Keratinocyte (primary cell): ENCODE data around the gene SPTBN1. TPM values are rescaled to one million over a fixed set of nuclear protein-coding genes. Genes with fewer than 3 reads are reported as not detected.

Experiments used
- DNase-seq: peaks from one replicate; pipeline ENCODE4 v3.0.0-alpha.2; 2011; ENCODE audit warnings: low read depth, missing footprints, low spot score
- FAIRE-seq: peaks from 2 replicates; lab custom pipeline; 2011; peaks lifted over from hg19 to GRCh38; lab: Jason Lieb, UNC
- H2AFZ ChIP-seq: 2 replicates; pipeline ENCODE4 v1.6.0; 2012; ENCODE audit warnings: low read length, control low read depth, inconsistent platforms; ENCODE audit not compliant: control insufficient read depth
- H3K27ac ChIP-seq: 2 replicates; pipeline ENCODE4 v1.5.1; 2011; ENCODE audit warnings: low read length; ENCODE audit not compliant: control insufficient read depth, insufficient read depth
- H3K27me3 ChIP-seq: 3 replicates; pipeline ENCODE4 v1.6.0; 2011; ENCODE audit warnings: low read length; ENCODE audit not compliant: control insufficient read depth, insufficient read depth; ENCODE audit errors: extremely low read depth
- H3K36me3 ChIP-seq, 2 experiments: 2 replicates in 1 of 2; 3 replicates in 1 of 2; pipeline ENCODE4 v1.5.1; 2011; ENCODE audit warnings: low read length in 2 of 2, mild to moderate bottlenecking in 1 of 2; ENCODE audit not compliant: control insufficient read depth in 2 of 2, insufficient read depth in 2 of 2; ENCODE audit errors: extremely low read depth in 1 of 2
- H3K4me1 ChIP-seq: 3 replicates; pipeline ENCODE4 v1.5.1; 2011; ENCODE audit warnings: low read length; ENCODE audit not compliant: control insufficient read depth, insufficient read depth; ENCODE audit errors: extremely low read depth
- H3K4me2 ChIP-seq: 3 replicates; pipeline ENCODE4 v1.6.0; 2011; ENCODE audit warnings: low read depth, low read length; ENCODE audit not compliant: control insufficient read depth, insufficient read depth; ENCODE audit errors: extremely low read depth
- H3K4me3 ChIP-seq, 3 experiments: fragments of 200-600 bp in 1 of 3; sonication (generic) in 1 of 3; 2 replicates in 2 of 3; 3 replicates in 1 of 3; pipeline ENCODE4 v1.5.1; 2011 to 2016; ENCODE audit warnings: low read length in 3 of 3, mild to moderate bottlenecking in 3 of 3, control low read depth in 2 of 3, inconsistent platforms in 1 of 3, low read depth in 1 of 3, mixed read lengths in 1 of 3, mixed run types in 1 of 3, moderate library complexity in 1 of 3; ENCODE audit not compliant: control insufficient read depth in 2 of 3, insufficient read depth in 2 of 3; ENCODE audit errors: extremely low read depth in 1 of 3
- H3K79me2 ChIP-seq: 2 replicates; pipeline ENCODE4 v1.6.0; 2012; ENCODE audit warnings: low read length; ENCODE audit not compliant: control insufficient read depth, insufficient read depth
- H3K9ac ChIP-seq: 3 replicates; pipeline ENCODE4 v1.6.0; 2011; ENCODE audit warnings: low read length; ENCODE audit not compliant: control insufficient read depth, insufficient read depth; ENCODE audit errors: extremely low read depth
- H3K9me1 ChIP-seq: 3 replicates; pipeline ENCODE4 v1.6.0; 2011; ENCODE audit warnings: low read length; ENCODE audit not compliant: control insufficient read depth, insufficient read depth; ENCODE audit errors: extremely low read depth
- H3K9me3 ChIP-seq: 2 replicates; pipeline ENCODE4 v1.5.1; 2012; ENCODE audit warnings: low read depth, low read length; ENCODE audit not compliant: control insufficient read depth
- H4K20me1 ChIP-seq: 3 replicates; pipeline ENCODE4 v1.6.0; 2011; ENCODE audit warnings: low read length; ENCODE audit not compliant: control insufficient read depth, insufficient read depth; ENCODE audit errors: extremely low read depth
- EZH2 ChIP-seq: IDR thresholded peaks from one replicate; pipeline ENCODE4 v1.6.1; 2012; ENCODE audit warnings: inconsistent platforms, mild to moderate bottlenecking, low read length, moderate library complexity
- dilution Hi-C: fragments of 300-500 bp; cut with MboI; formaldehyde crosslinking; loops from one replicate; pipeline ENCODE4 v1.7.0; 2020; ENCODE audit warnings: low sequenced_read_pairs; ENCODE audit not compliant: extremely low pct_ligation_motif_present
- polyA plus RNA-seq, 5 experiments: library from polyadenylated mRNA; depleted of rRNA in 3 of 5; stranded (reverse) in 3 of 5; stranded (forward) in 1 of 5; unstranded in 1 of 5; fragments of >200 nt; gene quantifications; 1 replicate in 1 of 5; 2 replicates in 3 of 5; 3 replicates in 1 of 5; pipeline versions ENCODE4 v1.2.1 to v1.2.3, GENCODE V29; 2011 to 2012; ENCODE audit warnings: missing spikeins in 2 of 5, low read depth in 1 of 5, low replicate concordance in 1 of 5
- TF ChIP-seq, protein P1 (sequence below), 3 experiments: IDR thresholded peaks in 1 of 3; conservative IDR thresholded peaks in 1 of 3; optimal IDR thresholded peaks in 1 of 3; 2 replicates in 2 of 3; 3 replicates in 1 of 3; pipeline versions ENCODE3 to v1.5.1; 2011; ENCODE audit warnings: low read length in 3 of 3, mild to moderate bottlenecking in 3 of 3, moderate library complexity in 2 of 3, control low read depth in 1 of 3, inconsistent platforms in 1 of 3; ENCODE audit not compliant: insufficient read depth in 2 of 3; ENCODE audit errors: extremely low read depth in 1 of 3

Gene SPTBN1
- polyA plus RNA-seq, 1 donor (not counting 4 experiments of a cell fraction or from before 2014, with no cell fraction given) = 40.0 TPM

DNA sequence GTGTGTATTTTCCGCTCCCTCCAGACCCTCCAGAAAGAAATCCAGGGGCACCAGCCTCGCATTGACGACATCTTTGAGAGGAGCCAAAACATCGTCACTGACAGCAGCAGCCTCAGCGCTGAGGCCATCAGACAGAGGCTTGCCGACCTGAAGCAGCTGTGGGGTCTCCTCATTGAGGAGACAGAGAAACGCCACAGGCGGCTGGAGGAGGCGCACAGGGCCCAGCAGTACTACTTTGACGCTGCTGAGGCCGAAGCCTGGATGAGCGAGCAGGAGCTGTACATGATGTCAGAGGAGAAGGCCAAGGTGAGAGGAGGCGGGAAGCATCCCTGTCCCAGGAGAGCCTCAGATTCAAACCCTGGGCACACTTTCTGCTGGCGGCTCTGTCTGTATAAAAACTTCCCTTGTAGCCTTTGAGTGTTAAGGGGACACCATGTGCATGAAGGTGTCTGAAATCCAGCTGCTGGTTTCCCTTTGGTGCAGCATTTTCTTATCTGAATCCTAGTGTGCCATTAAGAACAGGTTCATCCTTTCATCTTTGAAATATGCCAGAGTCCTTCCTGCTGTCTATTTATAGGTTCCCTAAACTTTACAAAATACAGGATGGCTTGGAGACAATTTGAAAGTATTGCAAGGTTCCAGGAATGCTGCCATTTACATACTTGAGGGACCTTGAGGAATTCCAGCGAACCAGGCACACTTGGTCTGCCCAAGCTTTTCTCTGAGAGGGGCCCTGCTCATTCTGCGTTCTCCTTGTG, 190.2 kb downstream of the SPTBN1 start:
- dilution Hi-C loops = no loop called here
- no peaks in the 10 kb centered on the region for H3K9me3 ChIP-seq
- peaks cover 53 to 55% of the 10 kb centered on the region in 2 experiments for H3K36me3 ChIP-seq
- no peak overlapping the region for H3K9ac ChIP-seq
- no peak for DNase-seq
- no peaks in the 10 kb centered on the region for H3K79me2 ChIP-seq
- H3K27ac ChIP-seq = no peak overlapping the region
- FAIRE-seq = no peak
- no peaks in the 10 kb centered on the region for H3K27me3 ChIP-seq
- H3K9me1 ChIP-seq = no peaks in the 10 kb centered on the region
- H3K4me2 ChIP-seq = no peak overlapping the region
- H4K20me1 ChIP-seq = no peaks in the 10 kb centered on the region
- H2AFZ ChIP-seq = no peak overlapping the region
- no peak overlapping the region for H3K4me3 ChIP-seq
- H3K4me1 ChIP-seq = no peaks in the 10 kb centered on the region
- no peak for TF ChIP-seq EZH2
- TF ChIP-seq, protein P1, sequence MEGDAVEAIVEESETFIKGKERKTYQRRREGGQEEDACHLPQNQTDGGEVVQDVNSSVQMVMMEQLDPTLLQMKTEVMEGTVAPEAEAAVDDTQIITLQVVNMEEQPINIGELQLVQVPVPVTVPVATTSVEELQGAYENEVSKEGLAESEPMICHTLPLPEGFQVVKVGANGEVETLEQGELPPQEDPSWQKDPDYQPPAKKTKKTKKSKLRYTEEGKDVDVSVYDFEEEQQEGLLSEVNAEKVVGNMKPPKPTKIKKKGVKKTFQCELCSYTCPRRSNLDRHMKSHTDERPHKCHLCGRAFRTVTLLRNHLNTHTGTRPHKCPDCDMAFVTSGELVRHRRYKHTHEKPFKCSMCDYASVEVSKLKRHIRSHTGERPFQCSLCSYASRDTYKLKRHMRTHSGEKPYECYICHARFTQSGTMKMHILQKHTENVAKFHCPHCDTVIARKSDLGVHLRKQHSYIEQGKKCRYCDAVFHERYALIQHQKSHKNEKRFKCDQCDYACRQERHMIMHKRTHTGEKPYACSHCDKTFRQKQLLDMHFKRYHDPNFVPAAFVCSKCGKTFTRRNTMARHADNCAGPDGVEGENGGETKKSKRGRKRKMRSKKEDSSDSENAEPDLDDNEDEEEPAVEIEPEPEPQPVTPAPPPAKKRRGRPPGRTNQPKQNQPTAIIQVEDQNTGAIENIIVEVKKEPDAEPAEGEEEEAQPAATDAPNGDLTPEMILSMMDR (optimal IDR thresholded peaks at IDR 0.05 in 1 of 3, IDR thresholded peaks at IDR 0.05 in 1 of 3, conservative IDR thresholded peaks at IDR 0.05 in 1 of 3; ENCODE audit: extremely low read depth in 1 of 3, insufficient read depth in 2 of 3, low read length in 3 of 3) = no peak

DNA sequence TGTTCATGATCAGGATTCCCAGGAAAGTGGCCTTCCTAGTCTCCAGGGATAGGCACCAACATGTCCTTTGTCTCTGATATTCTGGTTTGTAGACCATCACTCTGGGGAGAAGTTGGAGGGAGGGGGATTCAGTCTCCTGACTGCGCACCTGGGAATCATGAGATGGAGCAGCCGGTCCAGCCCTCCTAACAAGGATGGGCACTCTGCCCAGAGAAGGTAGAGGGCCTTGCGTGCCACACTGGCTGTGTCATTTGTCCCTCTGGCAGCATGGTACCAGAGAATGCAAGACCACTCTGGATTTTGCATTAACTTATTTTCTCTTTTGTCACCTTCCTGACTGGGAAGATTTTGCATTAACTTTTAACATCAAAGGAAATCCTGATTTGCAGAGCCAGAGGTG, 192.1 kb downstream of the SPTBN1 start:
- Histone ChIP-seq H3K36me3 (peaks cover 49 to 60% of the 10 kb centered on the region in 2 experiments), H3K4me2 (no peak overlapping the region), H3K9me1 (no peaks in the 10 kb centered on the region), H3K27me3 (no peaks in the 10 kb centered on the region), H3K79me2 (no peaks in the 10 kb centered on the region), H3K9me3 (no peaks in the 10 kb centered on the region), H3K9ac (no peak overlapping the region), H4K20me1 (no peaks in the 10 kb centered on the region), H2AFZ (no peak overlapping the region), H3K27ac (no peak overlapping the region), H3K4me1 (no peaks in the 10 kb centered on the region), H3K4me3 (no peak overlapping the region)
- no peak for FAIRE-seq
- DNase-seq = no peak
- TF ChIP-seq, protein P1 (optimal IDR thresholded peaks at IDR 0.05 in 1 of 3, IDR thresholded peaks at IDR 0.05 in 1 of 3, conservative IDR thresholded peaks at IDR 0.05 in 1 of 3; ENCODE audit: extremely low read depth in 1 of 3, insufficient read depth in 2 of 3, low read length in 3 of 3) = no peak
- TF ChIP-seq EZH2 = no peak
- dilution Hi-C loops = no loop called here
